Prostate gland (tissue), 2 donors: ENCODE measurements around the gene MLPH.

ENCODE experiments used
- CTCF ChIP-seq, 4 experiments: fragments of 200-600 bp in 2 of 4; fragments of 450-650 bp in 2 of 4; sonication (generic) in 2 of 4; IDR thresholded peaks; 1 replicate in 3 of 4; 2 replicates in 1 of 4; pipeline ENCODE4 v1.5.1; 2016 to 2019; ENCODE audit warnings: antibody characterized with exemption in 4 of 4, mild to moderate bottlenecking in 2 of 4, moderate library complexity in 2 of 4
- POLR2A ChIP-seq: fragments of 450-650 bp; IDR thresholded peaks from one replicate; pipeline ENCODE4 v1.6.1; 2016; ENCODE audit warnings: antibody characterized with exemption, mild to moderate bottlenecking
- POLR2AphosphoS5 ChIP-seq: sonication (generic); formaldehyde crosslinking; IDR thresholded peaks from one replicate; pipeline ENCODE4 v1.6.1; 2017; ENCODE audit warnings: antibody characterized with exemption

- no peak for TF ChIP-seq POLR2A
- no peak for TF ChIP-seq CTCF (IDR thresholded peaks at IDR 0.05)
- no peak for TF ChIP-seq POLR2AphosphoS5
Observed at GRCh38 chr2:237453671-237454070, 33.4 kb upstream of the MLPH start.
